Nephron (organoid): ENCODE results near the gene SH3RF3.
A peak's percentile ranks its signal among the peaks of the same experiment; 100 is the strongest.

Source experiments
- H3K27ac Mint-ChIP-seq, 3 experiments: 2 replicates each; pipeline ENCODE4 v1.8.0; 2020; ENCODE audit warnings: mixed read lengths in 3 of 3, mild to moderate bottlenecking in 2 of 3, moderate library complexity in 1 of 3
- H3K27me3 Mint-ChIP-seq: 2 replicates; pipeline ENCODE4 v1.8.0; 2021; ENCODE audit warnings: low read depth, mild to moderate bottlenecking, moderate library complexity, mixed read lengths
- H3K36me3 Mint-ChIP-seq: 2 replicates; pipeline ENCODE4 v1.8.0; 2020; ENCODE audit warnings: low read depth, mixed read lengths
- H3K4me1 Mint-ChIP-seq: 2 replicates; pipeline ENCODE4 v1.8.0; 2020; ENCODE audit warnings: mixed read lengths
- H3K4me3 Mint-ChIP-seq, 3 experiments: 2 replicates each; pipeline ENCODE4 v1.8.0; 2020; ENCODE audit warnings: mild to moderate bottlenecking in 3 of 3, mixed read lengths in 3 of 3, moderate library complexity in 2 of 3
- H3K9me3 Mint-ChIP-seq: 2 replicates; pipeline ENCODE4 v1.8.0; 2020; ENCODE audit warnings: mixed read lengths
- TF ChIP-seq, protein P1 (sequence below), 3 experiments: fragments of 200-600 bp; sonication (generic); IDR thresholded peaks; one replicate each; pipeline ENCODE4 v1.5.0; 2021; ENCODE audit warnings: antibody characterized with exemption in 3 of 3; ENCODE audit not compliant: unreplicated experiment in 3 of 3

SH3RF3 gene

DNA sequence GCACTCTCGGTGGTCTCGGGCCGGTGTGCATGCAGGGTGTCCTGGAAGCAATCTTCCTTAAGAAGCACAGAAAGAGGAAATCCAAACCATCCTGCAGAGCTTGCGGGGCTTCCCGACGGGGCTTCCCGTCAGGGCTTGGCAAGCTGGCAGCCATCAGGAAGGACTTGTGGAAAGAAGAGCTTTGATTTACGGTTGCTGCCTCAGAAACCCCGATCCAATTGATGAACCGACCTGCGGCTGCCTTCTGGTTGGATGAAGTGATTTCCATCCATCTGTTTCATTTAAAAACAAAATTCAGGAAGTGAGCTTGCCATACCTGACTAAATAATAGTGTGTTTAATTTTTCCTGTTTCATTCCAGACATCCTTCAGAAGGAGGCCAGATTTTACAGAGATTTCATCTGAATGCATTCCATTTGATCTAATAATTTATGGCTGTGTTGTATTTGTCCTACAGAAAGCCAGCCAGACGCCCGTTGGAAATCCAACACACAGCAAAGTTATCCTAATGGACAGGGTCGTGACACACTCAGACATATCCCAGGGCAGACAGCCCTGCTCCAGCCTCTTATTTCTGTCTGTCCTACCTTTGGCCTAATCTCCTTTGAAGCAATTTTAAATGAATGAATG, 343.4 kb downstream of the SH3RF3 start:
- TF ChIP-seq, protein P1, sequence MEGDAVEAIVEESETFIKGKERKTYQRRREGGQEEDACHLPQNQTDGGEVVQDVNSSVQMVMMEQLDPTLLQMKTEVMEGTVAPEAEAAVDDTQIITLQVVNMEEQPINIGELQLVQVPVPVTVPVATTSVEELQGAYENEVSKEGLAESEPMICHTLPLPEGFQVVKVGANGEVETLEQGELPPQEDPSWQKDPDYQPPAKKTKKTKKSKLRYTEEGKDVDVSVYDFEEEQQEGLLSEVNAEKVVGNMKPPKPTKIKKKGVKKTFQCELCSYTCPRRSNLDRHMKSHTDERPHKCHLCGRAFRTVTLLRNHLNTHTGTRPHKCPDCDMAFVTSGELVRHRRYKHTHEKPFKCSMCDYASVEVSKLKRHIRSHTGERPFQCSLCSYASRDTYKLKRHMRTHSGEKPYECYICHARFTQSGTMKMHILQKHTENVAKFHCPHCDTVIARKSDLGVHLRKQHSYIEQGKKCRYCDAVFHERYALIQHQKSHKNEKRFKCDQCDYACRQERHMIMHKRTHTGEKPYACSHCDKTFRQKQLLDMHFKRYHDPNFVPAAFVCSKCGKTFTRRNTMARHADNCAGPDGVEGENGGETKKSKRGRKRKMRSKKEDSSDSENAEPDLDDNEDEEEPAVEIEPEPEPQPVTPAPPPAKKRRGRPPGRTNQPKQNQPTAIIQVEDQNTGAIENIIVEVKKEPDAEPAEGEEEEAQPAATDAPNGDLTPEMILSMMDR (IDR thresholded peaks at IDR 0.05; ENCODE audit: unreplicated experiment in 3 of 3) = no peak
- H3K27ac Mint-ChIP-seq = peak overlapping the region; percentile 27 to 66 (median 58)
- no peaks in the 10 kb centered on the region for H3K36me3 Mint-ChIP-seq
- peaks cover 54% of the 10 kb centered on the region for H3K4me1 Mint-ChIP-seq
- H3K27me3 Mint-ChIP-seq = peaks cover 16% of the 10 kb centered on the region
- H3K9me3 Mint-ChIP-seq = no peaks in the 10 kb centered on the region
- no peak overlapping the region for H3K4me3 Mint-ChIP-seq

DNA sequence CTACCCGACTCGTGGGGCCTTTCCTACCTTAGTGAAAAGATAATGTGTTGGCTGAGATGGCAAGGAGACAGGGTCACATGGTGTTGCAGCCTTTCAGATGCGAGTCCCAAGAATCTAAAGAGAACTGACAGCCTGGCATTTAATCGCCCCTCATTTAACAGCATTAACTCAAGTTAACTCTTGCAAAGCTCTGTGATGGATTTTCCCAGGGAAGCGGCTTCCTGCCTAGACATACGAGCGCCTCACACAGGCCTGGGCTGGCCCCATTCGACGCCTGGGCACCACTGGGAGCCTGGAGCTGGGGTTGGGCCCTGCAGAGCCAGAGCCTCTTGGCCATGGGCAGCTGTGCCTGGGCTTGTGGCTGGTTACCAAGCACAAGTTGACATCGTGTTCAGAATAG, 344.0 kb downstream of the SH3RF3 start:
- TF ChIP-seq, protein P1 (IDR thresholded peaks at IDR 0.05; ENCODE audit: unreplicated experiment in 3 of 3) = no peak

DNA sequence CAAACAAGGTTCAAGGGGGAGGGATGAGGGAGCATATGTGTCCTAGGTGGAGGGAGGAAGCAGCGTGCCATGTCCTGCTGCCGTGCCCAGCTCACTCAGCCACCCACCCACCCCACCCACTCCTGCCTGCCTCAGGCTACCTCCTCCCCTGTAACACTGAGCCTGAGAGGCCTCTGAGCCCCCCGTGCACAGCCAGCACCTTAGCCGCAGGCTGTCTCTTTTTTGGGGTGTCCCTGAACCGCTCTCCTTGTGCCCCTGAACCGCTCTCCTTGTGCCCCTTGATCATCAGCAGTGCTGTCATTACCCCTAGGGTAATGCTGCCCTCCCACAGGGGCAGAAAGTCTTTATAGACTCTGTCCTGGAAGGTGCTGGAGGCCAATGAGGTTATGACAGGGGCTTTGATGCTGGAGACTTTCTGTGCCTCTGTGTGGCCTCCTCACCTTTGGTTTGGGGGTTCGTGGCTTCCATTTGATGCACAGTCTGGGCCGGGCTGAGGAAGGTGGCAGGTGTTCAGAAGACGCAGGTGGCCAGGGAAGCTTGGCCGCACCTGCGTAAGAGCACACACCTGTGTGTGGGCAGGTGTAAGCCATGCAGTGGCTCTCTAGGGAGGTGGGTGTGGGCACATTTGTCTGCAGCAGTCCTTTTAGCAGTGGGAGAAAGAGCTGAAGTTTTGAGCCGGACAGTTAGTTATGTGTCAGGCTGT, 344.8 kb downstream of the SH3RF3 start:
- peaks cover 16% of the 10 kb centered on the region for H3K27me3 Mint-ChIP-seq
- peaks cover 52% of the 10 kb centered on the region for H3K4me1 Mint-ChIP-seq
- no peaks in the 10 kb centered on the region for H3K9me3 Mint-ChIP-seq

More for the DNA sequence above, 344.0 kb downstream of the SH3RF3 start:
- peak overlapping the region; percentile 27 to 66 (median 58) for H3K27ac Mint-ChIP-seq
- peaks cover 16% of the 10 kb centered on the region for H3K27me3 Mint-ChIP-seq
- H3K9me3 Mint-ChIP-seq = no peaks in the 10 kb centered on the region
- H3K36me3 Mint-ChIP-seq = no peaks in the 10 kb centered on the region
- peaks cover 50% of the 10 kb centered on the region for H3K4me1 Mint-ChIP-seq
- H3K4me3 Mint-ChIP-seq = no peak overlapping the region

DNA sequence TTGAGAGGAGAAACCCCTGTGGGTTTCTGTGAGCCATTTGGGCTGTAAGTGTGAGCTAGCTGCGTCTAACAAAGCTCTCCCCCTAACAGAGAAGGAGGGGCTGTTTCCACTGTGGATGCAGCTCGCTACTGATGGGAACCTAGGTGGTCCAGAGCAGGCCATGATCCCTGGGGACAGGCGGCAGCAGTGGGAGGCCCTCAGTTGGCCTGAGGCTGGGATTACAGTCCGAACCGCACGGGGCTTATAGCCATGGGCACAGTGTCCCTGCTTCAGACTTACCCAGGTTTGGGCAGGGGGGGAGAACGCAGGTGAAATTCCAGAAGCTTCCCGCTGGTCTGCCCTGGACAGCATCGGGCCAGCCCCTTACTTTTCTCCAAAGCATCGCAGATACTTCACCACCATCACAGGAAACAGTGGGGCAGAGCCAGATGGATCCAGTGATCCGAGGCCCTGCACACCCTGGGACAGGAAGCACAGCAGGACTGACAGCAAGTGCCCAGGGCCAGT, 345.4 kb downstream of the SH3RF3 start:
- Mint-ChIP-seq H3K9me3 (no peaks in the 10 kb centered on the region), H3K4me1 (peaks cover 50% of the 10 kb centered on the region), H3K27me3 (peaks cover 14% of the 10 kb centered on the region), H3K27ac (peak overlapping the region in 1 of 3 experiments; percentile 11), H3K36me3 (no peaks in the 10 kb centered on the region), H3K4me3 (no peak overlapping the region)
- TF ChIP-seq, protein P1 (IDR thresholded peaks at IDR 0.05; ENCODE audit: unreplicated experiment in 3 of 3) = no peak

More for the DNA sequence above, 344.8 kb downstream of the SH3RF3 start:
- Mint-ChIP-seq H3K27ac (peak overlapping the region in 1 of 3 experiments; percentile 58), H3K36me3 (no peaks in the 10 kb centered on the region), H3K4me3 (no peak overlapping the region)
- TF ChIP-seq, protein P1 (IDR thresholded peaks at IDR 0.05; ENCODE audit: unreplicated experiment in 3 of 3) = no peak

DNA sequence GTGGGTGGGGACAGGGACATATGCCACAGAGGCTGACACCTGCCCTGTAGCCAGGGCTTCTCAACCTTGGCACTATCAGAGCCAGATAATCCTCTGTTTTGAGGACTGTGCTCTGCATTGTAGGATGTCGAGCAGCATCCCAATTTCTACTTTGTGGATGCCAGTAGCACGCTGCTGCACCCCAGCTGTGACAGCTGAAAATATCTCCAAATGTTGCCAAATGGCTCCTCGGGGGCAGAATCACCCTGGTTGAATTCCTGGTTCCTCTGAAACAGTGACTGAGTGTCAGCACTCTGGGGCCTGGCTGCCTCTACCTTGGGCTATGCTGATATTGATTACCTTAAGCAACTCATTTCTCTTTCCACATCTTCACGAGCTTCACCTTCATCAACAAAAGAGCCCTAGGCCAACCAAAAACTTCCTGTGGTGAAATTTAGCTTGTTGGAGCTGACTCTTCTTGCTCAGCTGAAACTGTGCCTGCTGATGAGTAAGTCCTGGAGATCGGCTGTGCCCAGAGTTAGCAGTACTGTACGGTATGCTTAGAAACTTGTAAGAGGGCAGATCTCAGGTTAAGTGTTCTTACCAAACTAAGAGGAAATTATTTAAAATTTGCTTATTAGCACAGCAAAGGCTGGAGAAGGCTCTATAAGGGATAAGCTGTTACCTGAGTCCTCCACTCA, 346.7 kb downstream of the SH3RF3 start:
- TF ChIP-seq, protein P1 (IDR thresholded peaks at IDR 0.05; ENCODE audit: unreplicated experiment in 3 of 3) = no peak
- H3K36me3 Mint-ChIP-seq = no peaks in the 10 kb centered on the region
- peaks cover 15% of the 10 kb centered on the region for H3K27me3 Mint-ChIP-seq
- H3K9me3 Mint-ChIP-seq = no peaks in the 10 kb centered on the region
- H3K4me1 Mint-ChIP-seq = peaks cover 49% of the 10 kb centered on the region
- no peak overlapping the region for H3K4me3 Mint-ChIP-seq
- no peak overlapping the region for H3K27ac Mint-ChIP-seq
